Kidney tubule cell (primary cell): Measurements from ENCODE around the gene TAF7.
"Not testable (repeated sequence)": the region's sequence is repeated elsewhere in the genome, so short reads cannot be mapped to it uniquely, and the experiment has no call there.

Source experiments
- DNase-seq: peaks from one replicate; pipeline ENCODE4 v3.0.0-alpha.2; 2018; ENCODE audit warnings: low spot score

Gene TAF7

GRCh38 chr5:141320225-141321169, at the start of gene TAF7:
TSS of gene TAF7 (minus strand) at chr5:141320784. CDS start at chr5:141320044, 740 bp downstream.
- DNase-seq = peak; percentile 94

DNA sequence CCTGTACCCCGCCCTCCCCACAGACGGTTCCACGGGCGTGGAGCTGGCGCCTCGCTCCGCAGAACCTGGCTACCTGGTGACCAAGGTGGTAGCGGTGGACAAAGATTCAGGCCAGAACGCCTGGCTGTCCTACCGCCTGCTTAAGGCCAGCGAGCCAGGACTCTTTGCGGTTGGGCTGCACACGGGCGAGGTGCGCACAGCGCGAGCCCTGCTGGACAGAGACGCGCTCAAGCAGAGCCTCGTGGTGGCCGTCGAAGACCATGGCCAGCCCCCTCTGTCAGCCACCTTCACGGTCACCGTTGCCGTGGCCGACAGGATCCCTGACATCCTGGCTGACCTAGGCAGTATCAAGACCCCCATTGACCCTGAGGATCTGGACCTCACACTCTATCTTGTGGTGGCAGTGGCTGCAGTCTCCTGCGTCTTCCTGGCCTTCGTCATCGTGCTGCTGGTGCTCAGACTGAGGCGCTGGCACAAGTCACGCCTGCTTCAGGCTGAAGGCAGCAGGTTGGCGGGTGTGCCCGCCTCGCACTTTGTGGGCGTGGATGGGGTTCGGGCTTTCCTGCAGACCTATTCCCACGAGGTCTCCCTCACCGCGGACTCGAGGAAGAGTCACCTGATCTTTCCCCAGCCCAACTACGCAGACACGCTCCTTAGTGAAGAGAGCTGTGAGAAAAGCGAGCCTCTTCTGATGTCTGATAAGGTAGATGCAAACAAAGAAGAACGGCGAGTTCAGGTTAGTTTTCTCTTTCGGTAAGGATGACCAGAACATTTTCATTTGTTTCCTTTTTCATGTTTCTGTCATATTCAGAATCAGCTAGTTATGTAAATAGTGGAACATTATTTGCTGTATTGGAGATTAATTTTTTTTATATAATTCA, 45.7 kb upstream of the TAF7 start:
- DNase-seq = no peak

GRCh38 chr5:141363952-141364660, 43.5 kb upstream of the TAF7 start, which contains the start of gene PCDHGA5:
TSS of gene PCDHGA5 (plus strand) at chr5:141364162. CDS start at chr5:141364331, 169 bp downstream.
- DNase-seq = peak; percentile 17

GRCh38 chr5:141362719-141363118, 42.1 kb upstream of the TAF7 start:
- DNase-seq = no peak

GRCh38 chr5:141360685-141361084, 40.1 kb upstream of the TAF7 start:
- no peak for DNase-seq

GRCh38 chr5:141359790-141360426, 39.3 kb upstream of the TAF7 start, which contains the start of gene PCDHGB2:
TSS of gene PCDHGB2 (plus strand) at chr5:141359994. CDS start at chr5:141360136, 142 bp downstream.
- peak; percentile 54 for DNase-seq

DNA sequence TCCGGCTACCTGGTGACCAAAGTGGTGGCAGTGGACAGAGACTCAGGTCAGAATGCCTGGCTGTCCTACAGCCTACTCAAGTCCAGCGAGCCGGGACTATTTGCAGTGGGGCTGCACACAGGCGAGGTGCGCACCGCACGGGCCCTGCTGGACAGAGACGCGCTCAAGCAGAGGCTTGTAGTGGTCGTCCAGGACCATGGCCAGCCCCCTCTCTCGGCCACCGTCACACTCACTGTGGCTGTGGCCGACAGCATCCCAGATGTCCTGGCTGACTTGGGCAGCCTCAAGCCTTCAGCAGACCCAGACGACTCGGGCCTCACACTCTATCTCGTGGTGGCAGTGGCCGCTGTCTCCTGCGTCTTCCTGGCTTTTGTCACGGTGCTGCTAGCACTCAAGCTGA, 36.4 kb upstream of the TAF7 start:
- no peak for DNase-seq

- no peak for DNase-seq
Observed at GRCh38 chr5:141356133-141356532, 35.5 kb upstream of the TAF7 start.

DNA sequence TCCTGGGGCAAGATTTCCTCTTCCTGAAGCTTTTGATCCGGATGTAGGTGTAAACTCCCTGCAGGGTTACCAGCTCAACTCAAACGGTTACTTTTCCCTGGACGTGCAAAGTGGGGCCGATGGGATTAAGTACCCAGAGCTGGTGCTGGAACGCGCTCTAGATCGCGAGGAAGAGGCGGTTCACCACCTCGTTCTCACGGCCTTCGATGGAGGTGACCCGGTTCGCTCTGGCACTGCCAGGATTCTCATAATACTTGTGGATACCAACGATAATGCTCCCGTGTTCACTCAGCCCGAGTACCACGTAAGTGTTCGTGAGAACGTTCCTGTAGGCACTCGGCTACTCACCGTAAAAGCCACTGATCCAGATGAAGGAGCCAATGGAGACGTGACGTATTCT, 35.1 kb upstream of the TAF7 start:
- no peak for DNase-seq

GRCh38 chr5:141354900-141355469, 34.4 kb upstream of the TAF7 start, which contains the start of gene PCDHGA4:
TSS of gene PCDHGA4 (plus strand) at chr5:141355021. CDS start at chr5:141355108, 87 bp downstream.
- DNase-seq = no peak

- DNase-seq = no peak
Observed at GRCh38 chr5:141351591-141351990, 31.0 kb upstream of the TAF7 start.

DNA sequence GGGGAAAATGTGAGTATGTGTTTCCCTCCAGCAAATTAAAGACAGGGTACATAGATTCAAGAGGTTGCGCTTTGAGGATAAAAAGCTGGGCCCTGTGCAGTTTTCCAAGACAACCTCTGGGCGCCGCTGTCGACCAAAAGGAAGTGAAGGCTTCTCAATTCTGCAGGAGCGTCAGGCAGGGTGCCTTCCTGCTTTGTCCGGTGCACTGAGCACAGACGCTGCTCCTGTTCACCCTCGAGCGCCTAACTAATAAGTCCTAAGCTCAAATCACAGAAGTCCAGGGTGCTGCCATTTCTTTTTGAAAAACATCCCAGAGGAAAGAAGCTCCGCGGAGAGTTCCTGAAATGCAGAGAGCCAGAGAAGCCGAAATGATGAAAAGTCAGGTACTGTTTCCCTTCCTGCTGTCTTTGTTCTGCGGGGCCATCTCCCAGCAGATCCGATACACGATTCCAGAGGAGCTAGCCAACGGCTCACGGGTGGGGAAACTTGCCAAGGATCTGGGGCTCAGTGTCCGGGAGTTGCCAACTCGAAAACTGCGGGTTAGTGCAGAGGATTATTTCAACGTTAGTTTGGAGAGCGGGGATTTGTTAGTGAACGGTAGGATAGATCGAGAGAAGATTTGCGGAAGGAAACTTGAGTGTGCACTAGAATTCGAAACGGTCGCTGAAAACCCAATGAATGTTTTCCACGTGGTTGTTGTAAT, 29.5 kb upstream of the TAF7 start, which contains the start of gene PCDHGB1:
TSS of gene PCDHGB1 (plus strand) at position 183 of the 703 bp plus-strand sequence. CDS start at position 345, 162 bp downstream.
- DNase-seq = peak; percentile 74

DNA sequence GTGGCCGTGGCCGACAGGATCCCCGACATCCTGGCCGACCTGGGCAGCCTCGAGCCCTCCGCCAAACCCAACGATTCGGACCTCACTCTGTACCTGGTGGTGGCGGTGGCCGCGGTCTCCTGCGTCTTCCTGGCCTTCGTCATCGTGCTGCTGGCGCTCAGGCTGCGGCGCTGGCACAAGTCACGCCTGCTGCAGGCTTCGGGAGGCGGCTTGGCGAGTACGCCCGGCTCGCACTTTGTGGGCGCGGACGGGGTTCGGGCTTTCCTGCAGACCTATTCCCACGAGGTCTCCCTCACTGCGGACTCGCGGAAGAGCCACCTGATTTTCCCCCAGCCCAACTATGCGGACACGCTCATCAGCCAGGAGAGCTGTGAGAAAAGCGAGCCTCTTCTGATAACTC, 25.4 kb upstream of the TAF7 start:
- not testable (repeated sequence) for DNase-seq

DNA sequence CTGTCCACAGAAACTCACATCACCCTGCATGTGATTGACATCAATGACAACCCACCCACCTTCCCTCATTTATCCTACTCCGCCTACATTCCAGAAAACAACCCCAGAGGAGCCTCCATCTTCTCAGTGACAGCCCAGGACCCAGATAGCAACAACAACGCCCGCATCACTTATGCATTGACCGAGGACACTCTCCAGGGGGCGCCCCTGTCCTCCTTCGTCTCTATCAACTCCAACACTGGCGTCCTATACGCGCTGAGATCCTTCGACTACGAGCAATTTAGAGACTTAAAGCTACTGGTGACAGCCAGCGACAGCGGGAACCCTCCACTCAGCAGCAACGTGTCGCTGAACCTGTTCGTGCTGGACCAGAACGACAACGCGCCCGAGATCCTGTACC, 24.7 kb upstream of the TAF7 start:
- DNase-seq = no peak

DNA sequence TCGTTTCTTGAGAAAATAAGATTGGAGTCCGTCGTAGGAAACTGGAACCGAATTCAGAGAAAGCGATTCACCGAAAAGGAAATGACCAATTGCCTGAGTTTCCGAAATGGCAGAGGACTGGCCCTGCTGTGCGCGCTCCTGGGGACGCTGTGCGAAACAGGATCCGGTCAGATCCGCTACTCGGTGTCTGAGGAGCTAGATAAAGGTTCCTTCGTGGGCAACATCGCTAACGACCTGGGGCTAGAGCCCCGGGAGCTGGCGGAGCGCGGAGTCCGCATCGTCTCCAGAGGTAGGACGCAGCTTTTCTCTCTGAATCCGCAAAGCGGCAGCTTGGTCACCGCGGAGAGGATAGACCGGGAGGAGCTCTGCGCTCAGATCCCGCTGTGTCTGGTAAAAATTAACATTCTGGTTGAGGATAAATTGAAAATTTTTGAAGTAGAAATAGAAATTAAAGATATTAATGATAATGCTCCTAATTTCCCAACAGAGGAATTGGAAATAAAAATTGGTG, 23.4 kb upstream of the TAF7 start:
- DNase-seq = no peak

- peak; percentile 44 for DNase-seq
Observed at GRCh38 chr5:141343242-141343952, 22.8 kb upstream of the TAF7 start, which contains the start of gene PCDHGA3. TSS of gene PCDHGA3 (plus strand) at chr5:141343829. CDS start at chr5:141344034, 205 bp downstream.

DNA sequence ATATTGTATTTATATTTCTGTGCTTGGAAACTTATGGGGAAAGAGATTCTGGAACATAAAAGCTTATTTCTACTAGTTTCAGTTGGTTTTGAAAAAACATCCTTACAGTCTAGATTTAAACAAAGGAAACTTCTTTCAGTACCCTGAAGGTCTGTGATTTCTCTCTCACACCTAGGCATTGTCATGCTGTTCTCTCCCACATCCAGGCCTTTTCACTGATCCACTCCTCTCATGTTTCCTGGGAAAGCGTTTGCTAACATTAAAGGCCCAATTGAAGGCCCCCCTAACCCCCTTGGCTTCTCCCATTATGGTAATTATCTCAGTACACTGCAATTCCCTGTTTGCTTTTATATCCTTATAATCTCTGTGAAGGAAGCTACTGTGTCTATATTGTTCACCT, 22.2 kb upstream of the TAF7 start:
- DNase-seq = no peak

DNA sequence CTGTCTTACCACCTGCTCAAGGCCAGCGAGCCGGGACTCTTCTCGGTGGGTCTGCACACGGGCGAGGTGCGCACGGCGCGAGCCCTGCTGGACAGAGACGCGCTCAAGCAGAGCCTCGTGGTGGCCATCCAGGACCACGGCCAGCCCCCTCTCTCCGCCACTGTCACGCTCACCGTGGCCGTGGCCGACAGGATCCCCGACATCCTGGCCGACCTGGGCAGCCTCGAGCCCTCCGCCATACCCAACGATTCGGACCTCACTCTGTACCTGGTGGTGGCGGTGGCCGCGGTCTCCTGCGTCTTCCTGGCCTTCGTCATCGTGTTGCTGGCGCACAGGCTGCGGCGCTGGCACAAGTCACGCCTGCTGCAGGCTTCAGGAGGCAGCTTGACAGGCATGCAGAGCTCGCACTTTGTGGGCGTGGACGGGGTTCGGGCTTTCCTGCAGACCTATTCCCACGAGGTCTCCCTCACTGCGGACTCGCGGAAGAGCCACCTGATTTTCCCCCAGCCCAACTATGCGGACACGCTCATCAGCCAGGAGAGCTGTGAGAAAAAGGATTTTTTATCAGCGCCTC, 20.3 kb upstream of the TAF7 start:
- DNase-seq = not testable (repeated sequence)
